ENCODE results near the gene GGA1.
"Not testable (repeated sequence)": the region's sequence is repeated elsewhere in the genome, so short reads cannot be mapped to it uniquely, and the experiment has no call there.

Gene GGA1

DNA sequence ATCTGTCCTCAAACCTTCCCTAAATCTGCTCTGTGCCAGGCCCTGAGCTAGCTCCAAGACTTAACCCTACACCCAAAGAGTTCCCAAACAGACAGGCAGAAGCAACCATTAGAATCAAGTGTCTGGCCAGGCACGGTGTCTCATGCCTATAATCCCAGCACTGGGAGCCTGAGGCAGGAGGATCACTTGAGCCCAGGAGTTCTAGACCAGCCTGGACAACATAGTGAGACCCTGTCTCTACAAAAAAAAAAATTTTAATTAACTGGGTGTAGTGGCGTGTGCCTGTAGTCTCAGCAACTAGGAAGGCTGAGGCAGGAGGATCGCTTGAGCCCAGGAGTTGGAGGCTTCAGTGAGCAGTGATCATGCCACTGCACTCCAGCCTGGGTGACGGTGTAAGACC, 47.9 kb downstream of the GGA1 start:
- DNase-seq: not testable (repeated sequence)

- no peak for DNase-seq
Observed at GRCh38 chr22:37657590-37658132, 49.0 kb downstream of the GGA1 start.

DNA sequence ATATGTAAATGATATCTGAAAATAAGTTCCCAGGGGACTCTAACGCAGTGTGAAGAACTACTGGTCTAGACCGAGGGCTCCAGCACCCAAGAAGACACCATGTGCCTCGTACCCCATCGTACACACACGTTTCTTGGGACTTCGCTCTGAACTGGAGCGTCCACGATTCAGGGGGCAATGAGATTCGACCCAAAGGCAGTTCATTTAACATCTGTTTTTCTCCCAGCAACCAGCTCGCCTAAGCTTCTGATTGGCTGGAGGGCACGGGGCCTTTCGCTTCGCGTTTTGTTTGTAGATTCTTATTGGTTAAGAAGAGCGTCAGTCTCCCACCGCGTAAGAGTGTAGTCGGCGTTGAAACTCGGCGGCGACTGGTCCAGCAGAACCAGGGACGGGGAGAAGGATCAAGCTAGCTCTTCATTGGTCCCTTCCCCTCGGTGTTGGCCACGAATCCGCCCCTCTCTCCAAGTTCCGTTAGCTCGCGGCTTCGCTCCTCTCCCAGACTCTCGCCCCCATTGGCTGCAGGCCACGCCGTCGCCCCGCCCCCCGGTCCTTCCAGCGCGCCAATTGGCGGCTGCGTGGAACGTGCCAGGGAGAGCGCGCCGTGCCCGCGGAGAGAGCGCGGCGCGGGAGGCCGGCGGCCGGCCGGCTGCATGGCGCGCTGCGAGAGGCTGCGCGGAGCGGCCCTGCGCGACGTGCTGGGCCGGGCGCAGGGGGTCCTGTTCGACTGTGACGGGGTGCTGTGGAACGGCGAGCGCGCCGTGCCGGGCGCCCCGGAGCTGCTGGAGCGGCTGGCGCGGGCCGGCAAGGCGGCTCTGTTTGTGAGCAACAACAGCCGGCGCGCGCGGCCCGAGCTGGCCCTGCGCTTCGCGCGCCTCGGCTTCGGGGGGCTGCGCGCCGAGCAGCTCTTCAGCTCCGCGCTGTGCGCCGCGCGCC, 49.8 kb downstream of the GGA1 start, which contains the start of gene PDXP:
TSS of gene PDXP (plus strand) at position 591 of the 933 bp plus-strand sequence. CDS start at position 651, 60 bp downstream.
- DNase-seq: no peak

DNA sequence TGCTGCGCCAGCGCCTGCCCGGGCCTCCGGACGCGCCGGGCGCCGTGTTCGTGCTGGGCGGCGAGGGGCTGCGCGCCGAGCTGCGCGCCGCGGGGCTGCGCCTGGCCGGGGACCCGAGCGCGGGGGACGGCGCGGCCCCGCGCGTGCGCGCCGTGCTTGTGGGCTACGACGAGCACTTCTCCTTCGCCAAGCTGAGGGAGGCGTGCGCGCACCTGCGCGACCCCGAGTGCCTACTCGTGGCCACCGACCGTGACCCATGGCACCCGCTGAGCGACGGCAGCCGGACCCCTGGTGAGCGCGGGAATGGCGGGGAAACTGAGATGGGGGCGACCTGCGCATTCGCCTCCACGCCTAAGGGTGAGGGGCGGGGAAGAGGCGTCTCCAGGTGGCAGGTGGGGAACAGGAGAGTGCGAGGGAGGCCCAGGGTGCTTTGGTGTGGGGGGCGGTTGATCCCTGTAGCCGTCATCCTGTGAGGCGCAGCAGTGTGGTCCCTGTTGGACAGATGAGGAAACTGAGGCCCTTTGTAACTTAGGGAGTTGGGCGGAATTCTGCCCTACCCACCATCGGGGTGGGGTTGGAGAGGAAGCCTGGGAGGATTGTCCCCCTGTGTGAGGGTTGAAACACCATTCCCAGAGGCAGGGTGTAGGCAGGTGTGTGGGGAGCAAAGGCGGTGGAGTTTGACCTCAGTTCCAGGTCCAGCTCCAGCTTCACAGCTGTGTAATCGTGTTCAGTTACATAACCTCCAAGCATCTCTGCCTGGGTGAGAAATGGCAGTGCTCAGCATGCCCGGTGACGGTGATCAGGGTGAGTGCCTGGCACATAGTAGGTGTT, 50.6 kb downstream of the GGA1 start:
- no peak for DNase-seq

DNA sequence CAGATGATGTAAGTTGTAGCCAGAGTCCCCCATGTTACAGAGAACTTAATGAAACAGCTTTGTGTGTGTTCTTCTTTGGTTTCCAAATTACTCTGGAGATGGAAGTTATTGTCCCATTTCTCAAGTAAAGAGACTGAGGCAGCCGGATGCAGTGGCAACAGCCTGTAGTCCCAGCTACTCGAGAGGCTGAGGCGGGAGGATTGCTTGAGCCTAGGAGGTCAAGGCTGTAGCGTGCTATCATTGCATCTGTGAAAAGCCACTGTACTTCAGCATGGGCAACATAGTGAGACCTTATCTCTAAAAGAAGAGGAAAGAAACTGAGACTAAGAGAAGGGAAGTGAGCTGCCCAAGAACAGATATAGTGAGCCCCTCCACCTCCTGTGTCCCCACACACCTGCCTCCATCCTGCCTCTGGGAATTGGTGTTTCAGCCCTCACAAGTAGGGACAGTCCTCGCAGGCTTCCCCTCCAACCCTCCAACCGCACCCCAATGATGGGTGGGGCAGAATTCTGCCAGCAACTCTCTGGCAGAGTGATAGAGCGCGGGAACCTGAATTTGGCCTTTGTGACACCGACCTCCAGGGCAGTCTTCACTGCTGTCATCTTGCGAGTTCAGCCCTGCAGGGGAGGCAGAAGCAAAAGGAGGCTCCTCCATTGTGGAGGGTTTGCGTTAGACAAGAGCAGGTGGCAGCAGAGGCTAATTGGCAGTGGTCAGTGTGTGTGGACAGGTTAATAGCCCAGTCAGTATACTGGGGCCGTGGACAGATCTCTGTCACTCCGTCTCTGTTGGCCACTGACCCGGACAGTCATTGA, 51.5 kb downstream of the GGA1 start:
- no peak for DNase-seq

DNA sequence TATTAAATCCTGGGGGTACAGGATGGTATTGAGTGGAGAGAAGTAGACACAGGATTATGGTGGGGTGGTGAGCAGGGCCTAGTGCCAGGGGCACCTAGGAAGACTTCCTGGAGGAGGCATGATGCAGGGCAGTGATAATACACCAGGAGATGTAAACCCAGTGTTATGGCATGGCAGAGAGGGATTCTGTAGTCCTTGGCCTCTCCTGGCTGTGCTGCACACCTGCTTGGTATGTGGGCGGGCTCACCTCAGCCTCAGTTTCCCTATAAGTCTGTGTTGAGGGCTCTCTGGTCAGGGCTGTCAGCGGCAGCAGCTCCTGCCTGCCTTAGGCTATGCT, 52.0 kb downstream of the GGA1 start:
- no peak for DNase-seq

- DNase-seq: no peak
Observed at GRCh38 chr22:37661160-37661924, 52.7 kb downstream of the GGA1 start.

GRCh38 chr22:37662039-37662438, 53.4 kb downstream of the GGA1 start:
- DNase-seq: no peak

DNA sequence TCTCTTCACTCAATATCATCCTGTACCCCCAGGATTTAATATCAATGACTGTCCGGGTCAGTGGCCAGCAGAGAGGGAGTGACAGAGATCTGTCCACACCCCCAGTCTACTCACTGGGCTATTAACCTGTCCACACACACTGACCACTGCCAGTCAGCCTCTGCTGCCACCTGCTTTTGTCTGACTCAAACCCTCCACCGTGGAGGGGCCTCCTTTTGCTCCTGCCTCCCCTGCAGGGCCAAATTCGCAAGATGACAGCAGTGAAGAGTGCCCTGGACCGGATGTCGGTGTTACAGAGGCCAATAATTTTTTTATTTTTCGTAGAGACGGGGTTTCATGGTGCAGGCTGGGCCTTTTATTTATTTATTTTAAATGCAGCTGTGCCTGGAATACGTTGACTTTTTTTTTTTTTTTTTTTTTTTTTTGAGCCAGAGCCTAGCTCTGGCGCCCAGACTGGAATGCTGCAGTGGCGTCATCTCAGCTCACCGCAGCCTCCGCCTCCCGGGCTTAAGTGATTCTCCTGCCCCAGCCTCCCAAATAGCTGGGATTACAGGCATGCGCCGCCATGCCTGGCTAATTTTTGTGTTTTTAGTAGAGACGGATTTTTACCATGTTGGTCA, 55.0 kb downstream of the GGA1 start:
- no peak for DNase-seq

DNA sequence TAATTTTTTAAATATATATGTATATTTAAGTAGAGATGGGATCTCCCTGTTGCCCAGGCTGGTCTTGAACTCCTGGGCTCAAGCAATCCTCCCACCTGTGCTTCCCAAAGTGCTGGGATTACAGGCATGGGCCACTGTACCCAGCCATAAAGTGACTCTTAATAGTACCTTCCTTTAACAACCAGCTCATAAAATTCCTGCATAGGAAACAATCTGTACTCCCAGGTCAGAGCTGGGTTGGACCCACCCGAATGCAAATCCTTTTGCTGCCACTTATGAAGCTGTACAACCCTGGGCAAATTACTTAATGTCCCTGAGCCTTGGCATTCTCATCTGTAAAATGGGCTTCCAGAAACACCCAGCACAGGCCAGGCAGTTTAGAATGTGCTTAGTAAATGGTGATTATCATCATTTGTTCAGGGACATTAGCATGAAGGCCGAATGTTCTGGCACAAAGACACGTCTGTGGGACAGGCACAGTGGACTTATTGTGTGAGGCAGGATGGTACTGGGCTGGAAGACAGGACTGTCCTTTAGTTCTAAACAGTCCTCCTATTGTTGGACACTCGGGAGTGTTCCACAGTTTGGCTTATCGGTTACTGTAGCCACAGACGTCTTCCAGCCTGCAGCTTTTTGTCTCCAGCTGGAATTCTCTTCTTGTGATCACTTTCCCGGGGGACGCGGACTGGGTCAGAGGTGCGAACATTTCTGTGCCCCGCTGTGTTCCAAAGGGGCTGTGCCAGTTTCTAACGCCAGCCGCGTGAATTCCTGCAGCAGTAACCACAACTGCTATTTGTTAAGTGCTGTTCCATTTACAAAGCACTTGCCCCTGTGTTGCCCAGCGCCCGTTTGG, 55.8 kb downstream of the GGA1 start:
- DNase-seq: no peak

GRCh38 chr22:37665487-37665886, 56.9 kb downstream of the GGA1 start:
- DNase-seq: no peak

GRCh38 chr22:37669586-37669985, 61.0 kb downstream of the GGA1 start:
- no peak for DNase-seq

GRCh38 chr22:37672206-37672919, 63.7 kb downstream of the GGA1 start:
- DNase-seq: no peak

GRCh38 chr22:37672920-37673455, 64.4 kb downstream of the GGA1 start:
- DNase-seq: no peak

DNA sequence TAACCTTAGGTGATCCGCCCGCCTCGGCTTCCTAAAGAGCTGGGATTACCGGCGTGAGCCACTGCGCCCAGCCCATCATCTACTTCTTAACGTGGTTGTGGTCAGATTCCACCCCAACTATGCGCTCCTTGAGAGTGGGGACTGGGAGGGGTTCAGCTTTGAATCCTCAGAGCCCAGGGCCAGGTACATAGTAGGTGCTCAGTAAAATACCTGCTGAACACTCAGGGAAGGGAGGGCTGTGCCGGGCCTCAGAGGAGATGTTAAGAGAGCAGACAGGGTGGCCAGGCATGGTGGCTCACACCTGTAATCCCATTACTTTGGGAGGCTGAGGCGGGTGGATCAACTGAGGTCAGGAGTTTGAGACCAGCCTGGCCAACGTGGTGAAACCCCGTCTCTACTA, 65.6 kb downstream of the GGA1 start:
- DNase-seq: no peak

DNA sequence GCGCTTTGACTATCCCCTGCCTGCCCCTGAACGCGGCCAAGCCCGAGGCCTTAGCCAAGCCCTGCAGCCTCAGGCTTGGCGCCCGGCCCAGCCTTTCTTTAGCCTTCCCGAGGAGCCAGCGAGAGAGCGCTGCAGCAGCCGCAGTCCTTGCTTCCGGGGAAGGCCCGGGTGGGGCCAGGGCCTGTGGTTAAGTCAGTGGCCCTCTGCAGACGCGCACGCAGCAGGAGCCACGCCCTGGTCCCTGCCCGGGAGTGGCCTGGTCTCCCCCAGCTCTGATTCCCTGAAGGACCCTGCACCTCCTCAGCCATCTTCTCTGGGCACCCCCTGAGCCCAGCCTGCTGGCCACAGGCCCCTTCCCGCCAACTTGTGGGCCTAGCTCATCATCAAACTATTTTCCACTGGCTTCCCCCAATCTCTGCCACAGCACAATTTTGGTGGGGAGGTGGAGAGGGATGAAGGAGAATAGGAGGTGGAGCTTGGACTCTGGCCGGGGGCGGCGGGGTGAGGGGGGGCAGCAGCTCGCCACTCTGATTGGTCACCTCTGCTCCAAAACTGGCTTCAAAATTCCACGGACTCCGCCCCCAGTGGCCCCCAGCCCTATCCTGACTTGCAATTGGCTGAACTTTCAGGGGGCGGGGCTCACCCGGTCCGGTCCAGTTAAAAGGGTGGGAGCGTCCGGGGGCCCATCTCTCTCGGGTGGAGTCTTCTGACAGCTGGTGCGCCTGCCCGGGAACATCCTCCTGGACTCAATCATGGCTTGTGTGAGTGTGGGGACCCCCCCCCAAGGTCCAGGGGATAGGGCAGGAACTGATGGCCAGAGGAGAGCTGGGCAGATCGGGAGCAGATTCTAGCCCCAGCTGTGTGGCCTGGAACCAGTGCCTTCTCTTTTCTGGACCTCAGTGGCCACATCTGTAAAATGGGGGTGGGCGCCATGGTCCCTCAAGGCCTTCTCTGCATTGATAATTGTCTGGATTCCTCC, 66.6 kb downstream of the GGA1 start, which contains the start of gene LGALS1:
TSS of gene LGALS1 (plus strand) at position 686 of the 979 bp plus-strand sequence. CDS start at position 753, 67 bp downstream.
- no peak for DNase-seq

GRCh38 chr22:37675930-37676735, 67.5 kb downstream of the GGA1 start:
- DNase-seq: no peak

Data from cortex of kidney (tissue), 1 donor.